ENCODE results near the gene LIMK1. TPM values are rescaled to one million over a fixed set of nuclear protein-coding genes. Genes with fewer than 3 reads are reported as not detected.
A peak's percentile ranks its signal among the peaks of the same experiment; 100 is the strongest.

The LIMK1 gene
- total RNA-seq, 1 experiment from 2014 or later, result 63.8 TPM

- Histone ChIP-seq H3K4me1 (ENCODE audit: insufficient read depth, low read length) (no peaks in the 10 kb centered on the region; the same call in 1 of the 2 replicates), H3K9ac (ENCODE audit: extremely low read depth, insufficient read length, low read length) (no peak overlapping the region), H2AFZ (ENCODE audit: low read length) (no peak overlapping the region), H4K5ac (ENCODE audit: insufficient read length, low read depth, low read length) (no peak overlapping the region), H3K79me1 (ENCODE audit: insufficient read depth, low read depth, low read length, poor library complexity, severe bottlenecking) (no peaks in the 10 kb centered on the region), H3K14ac (ENCODE audit: insufficient read depth, low read length) (no peak overlapping the region; the same call in 1 of the 2 replicates), H2BK20ac (ENCODE audit: low read depth, low read length, poor library complexity, severe bottlenecking) (no peak overlapping the region), H3K23ac (ENCODE audit: insufficient read length, low read depth, low read length) (no peak overlapping the region), H2AK5ac (ENCODE audit: insufficient read length, low read length) (no peak overlapping the region), H3K27ac (ENCODE audit: insufficient read length, low read depth, low read length) (no peak overlapping the region), H2BK120ac (ENCODE audit: low read depth, low read length, poor library complexity, severe bottlenecking) (no peak overlapping the region), H4K20me1 (ENCODE audit: control insufficient read depth, insufficient read depth, insufficient read length) (no peaks in the 10 kb centered on the region), H3K79me2 (ENCODE audit: insufficient read depth, low read length) (no peaks in the 10 kb centered on the region), H3K18ac (ENCODE audit: insufficient read length, low read depth, low read length) (peak overlapping the region; percentile 17), H4K91ac (ENCODE audit: insufficient read length, low read depth, low read length) (no peak overlapping the region), H3K27me3 (ENCODE audit: insufficient read depth, low read length) (no peaks in the 10 kb centered on the region), H3K56ac (ENCODE audit: insufficient read length, low read depth, low read length) (no peak overlapping the region), H3K9me3 (ENCODE audit: control insufficient read depth, low read depth, low read length) (no peaks in the 10 kb centered on the region), H2BK12ac (ENCODE audit: insufficient read length, low read depth, low read length) (no peak overlapping the region), H3K4ac (ENCODE audit: low read depth, low read length) (no peak overlapping the region), H3K4me2 (ENCODE audit: insufficient read depth, insufficient read length, low read length) (no peak overlapping the region), H3K23me2 (ENCODE audit: insufficient read length, low read depth, low read length, poor library complexity, severe bottlenecking) (no peaks in the 10 kb centered on the region), H2BK5ac (ENCODE audit: insufficient read length, low read length) (no peak overlapping the region), H4K8ac (replicated peaks; ENCODE audit: insufficient read length, low read depth, low read length) (no peak overlapping the region), H3T11ph (ENCODE audit: low read length) (no peak overlapping the region), H2BK15ac (ENCODE audit: low read depth, low read length) (no peak overlapping the region)
- Mint-ChIP-seq H3K4me3 (no peak overlapping the region), H3K9me3 (no peaks in the 10 kb centered on the region), H3K27me3 (ENCODE audit: low read depth) (peaks cover 3% of the 10 kb centered on the region; the same call in 1 of the 2 replicates), H3K27ac (peak overlapping the region in 2 of 3 experiments; percentile 4 to 64; a peak in 3 of 7 replicates), H3K4me1 (peaks cover 18 to 29% of the 10 kb centered on the region in 2 experiments), H3K36me3 (ENCODE audit: insufficient read depth in 1 of 3, low read depth in 3 of 3) (no peaks in the 10 kb centered on the region)
- no CpG with 5 or more reads among the region's 16 CpGs for WGBS (ENCODE audit: extremely low coverage, insufficient read length, low lambda C conversion rate)
- TF ChIP-seq CTCF (conservative IDR thresholded peaks at IDR 0.05), result no peak
- no peak for DNase-seq
Measured at GRCh38 chr7:74038194-74038961, 45.2 kb upstream of the LIMK1 start.
